Subcutaneous adipose tissue (tissue), 4 donors: ENCODE data around the gene PPIC. TPM values are rescaled to one million over a fixed set of nuclear protein-coding genes. Genes with fewer than 3 reads are reported as not detected.

ENCODE experiments used
- total RNA-seq, 4 donors: library from RNA; depleted of rRNA; stranded (reverse); fragments of >200 nt; gene quantifications; one replicate each; pipeline ENCODE4 v1.1.0, GENCODE V29; 2016
- TF ChIP-seq, protein P1 (sequence below): fragments of 450-650 bp; IDR thresholded peaks from one replicate; pipeline ENCODE4 v1.5.1; 2016; ENCODE audit warnings: low read depth, mild to moderate bottlenecking, control low read depth, antibody characterized with exemption, moderate library complexity

Gene PPIC
- total RNA-seq, 4 donors from 2014 or later = 20.0 to 35.2 (median 31.7) TPM

DNA sequence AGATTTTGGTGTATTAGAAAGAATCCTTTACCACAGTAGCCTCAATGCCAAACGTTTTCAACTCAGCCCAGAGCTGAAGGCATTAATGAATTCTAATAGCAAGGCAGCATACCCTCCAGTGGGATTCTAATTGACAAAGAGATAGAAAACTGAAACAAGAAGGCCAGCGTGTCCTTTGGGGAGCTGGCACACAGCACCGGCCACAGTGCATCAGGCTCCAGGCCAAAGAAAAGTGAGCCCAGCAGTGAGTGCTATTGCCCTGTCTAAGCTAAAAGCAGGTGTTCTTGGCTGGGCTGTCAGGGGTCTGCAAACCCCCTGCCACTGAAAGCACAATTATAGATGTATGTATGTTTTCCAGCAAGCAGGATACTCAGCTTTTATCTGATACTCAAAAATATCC is 40.4 kb downstream of the PPIC start:
- TF ChIP-seq, protein P1, sequence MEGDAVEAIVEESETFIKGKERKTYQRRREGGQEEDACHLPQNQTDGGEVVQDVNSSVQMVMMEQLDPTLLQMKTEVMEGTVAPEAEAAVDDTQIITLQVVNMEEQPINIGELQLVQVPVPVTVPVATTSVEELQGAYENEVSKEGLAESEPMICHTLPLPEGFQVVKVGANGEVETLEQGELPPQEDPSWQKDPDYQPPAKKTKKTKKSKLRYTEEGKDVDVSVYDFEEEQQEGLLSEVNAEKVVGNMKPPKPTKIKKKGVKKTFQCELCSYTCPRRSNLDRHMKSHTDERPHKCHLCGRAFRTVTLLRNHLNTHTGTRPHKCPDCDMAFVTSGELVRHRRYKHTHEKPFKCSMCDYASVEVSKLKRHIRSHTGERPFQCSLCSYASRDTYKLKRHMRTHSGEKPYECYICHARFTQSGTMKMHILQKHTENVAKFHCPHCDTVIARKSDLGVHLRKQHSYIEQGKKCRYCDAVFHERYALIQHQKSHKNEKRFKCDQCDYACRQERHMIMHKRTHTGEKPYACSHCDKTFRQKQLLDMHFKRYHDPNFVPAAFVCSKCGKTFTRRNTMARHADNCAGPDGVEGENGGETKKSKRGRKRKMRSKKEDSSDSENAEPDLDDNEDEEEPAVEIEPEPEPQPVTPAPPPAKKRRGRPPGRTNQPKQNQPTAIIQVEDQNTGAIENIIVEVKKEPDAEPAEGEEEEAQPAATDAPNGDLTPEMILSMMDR = no peak

DNA sequence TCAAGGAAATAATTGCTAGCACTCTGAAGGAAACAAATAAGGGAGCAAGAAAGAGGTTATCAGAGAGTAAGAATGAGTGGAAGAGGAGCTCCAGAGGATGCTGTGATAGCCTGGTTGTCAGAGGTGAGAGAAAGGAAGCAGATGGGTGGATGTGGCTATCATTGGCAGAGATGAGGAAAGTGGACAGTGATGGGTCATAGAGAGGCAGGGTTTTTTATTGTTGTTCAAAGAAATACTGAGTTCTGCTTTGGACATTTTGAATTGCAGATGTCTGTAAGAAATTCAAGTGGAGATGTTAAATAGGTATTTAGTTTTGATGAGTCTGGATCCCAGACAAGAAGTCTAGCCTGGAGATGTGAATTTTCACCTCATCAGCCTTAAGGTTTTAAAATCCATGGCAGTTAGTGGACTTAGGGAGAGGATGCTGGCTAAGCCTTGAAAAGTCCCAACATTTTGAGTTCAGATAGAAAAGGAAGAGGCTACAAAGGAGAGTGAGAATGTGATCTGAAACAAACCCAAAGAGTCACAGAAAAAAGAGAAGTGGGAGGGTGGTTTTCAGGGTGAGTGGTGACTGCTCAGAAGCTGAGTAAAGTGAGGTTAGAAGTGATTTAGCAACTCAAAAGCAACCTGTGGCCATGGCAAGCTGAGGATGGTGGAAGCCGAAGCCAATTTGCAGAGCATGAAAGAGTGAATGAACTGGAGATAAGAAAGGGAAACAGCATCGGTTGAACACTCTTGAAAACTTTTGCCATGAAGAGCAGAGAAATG is 50.4 kb downstream of the PPIC start:
- TF ChIP-seq, protein P1 = no peak

DNA sequence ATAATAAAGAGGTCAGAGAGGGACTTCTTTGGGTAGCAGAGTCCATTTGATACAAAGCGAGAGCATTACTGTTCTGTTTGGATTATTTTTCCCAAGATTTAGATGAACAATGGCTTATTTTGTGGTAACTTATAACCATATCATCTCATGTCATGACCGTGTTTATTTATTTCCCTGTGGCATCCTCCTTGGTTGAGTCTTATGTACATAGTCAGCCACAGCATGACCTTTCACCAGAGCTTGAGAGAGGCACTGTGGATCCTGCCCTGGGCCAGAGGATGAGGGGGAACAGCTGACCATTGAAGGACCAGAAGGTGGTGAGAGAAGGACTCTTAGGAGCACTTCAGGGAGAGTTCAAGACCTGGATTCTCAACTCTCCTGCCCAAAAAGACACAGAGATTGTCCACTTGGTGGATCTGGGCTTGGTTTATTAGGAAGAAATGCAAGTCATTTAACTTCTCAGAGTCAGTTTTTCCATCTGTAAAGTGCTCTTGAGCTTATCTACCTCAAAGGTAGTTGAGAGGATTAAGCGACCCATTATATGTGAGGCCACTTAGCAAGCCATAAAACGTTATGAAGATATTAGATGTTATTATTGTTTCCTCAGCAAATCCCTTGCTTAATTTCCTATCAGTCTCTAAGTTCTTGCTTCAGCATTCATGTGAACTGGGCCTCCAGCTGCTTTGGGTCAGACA is 51.4 kb downstream of the PPIC start:
- TF ChIP-seq, protein P1 = no peak

DNA sequence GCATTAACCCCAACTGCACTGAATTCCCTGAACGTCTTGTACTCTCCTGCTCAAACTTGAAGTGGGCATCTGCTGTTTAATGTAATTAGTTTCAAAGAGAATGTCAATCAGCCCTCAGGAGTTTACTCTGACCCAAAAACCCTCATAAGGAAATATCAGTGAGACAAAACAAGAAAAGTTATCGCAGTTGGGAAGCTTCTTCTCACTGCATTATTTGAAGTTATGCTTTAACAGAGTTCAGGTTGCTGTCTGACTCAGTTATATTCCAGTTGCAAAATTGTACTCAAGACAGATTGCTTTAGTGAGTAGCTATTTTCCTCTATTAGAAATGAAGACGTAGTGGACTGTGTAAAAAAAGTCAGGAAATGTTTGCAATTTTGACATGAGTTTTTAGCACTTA is 52.1 kb downstream of the PPIC start:
- TF ChIP-seq, protein P1 = no peak

DNA sequence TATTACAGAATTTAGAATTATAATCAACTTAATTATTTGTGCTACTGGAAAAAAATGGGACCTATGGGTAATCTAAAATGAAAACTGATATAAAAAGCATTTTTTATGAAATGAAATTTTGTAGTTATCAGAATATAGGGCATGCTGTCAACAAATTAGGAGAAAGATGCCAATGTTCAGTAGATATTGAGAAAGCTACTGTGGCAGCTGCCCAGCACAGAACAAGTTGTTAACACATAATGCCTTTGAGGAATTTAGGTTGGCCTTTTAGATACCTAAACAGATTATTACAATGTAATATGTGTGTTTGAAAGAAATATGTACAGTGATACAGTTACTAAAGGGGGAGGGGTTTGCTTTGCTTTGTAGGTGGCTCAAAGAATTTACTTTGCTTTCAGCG is 54.1 kb downstream of the PPIC start:
- TF ChIP-seq, protein P1 = no peak

DNA sequence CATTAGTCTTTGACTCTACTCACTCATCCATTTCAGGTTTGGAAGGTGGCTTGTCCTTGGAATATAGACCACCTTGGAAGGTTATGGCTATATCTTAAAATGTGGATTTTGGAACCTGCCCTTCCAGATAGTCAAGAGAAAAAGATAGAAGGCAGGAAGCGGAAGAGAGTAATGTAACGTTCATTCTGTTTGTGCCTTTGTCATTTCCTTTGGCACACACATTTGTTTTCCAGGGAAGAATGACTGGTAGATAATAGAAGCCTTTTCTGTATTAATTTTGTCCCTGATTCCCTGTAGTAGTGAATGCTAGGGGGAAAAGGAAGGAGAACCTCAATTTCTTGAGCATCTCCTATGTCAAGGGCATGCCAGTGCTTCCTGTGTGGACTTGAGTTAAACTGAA is 54.7 kb downstream of the PPIC start:
- TF ChIP-seq, protein P1 = no peak

DNA sequence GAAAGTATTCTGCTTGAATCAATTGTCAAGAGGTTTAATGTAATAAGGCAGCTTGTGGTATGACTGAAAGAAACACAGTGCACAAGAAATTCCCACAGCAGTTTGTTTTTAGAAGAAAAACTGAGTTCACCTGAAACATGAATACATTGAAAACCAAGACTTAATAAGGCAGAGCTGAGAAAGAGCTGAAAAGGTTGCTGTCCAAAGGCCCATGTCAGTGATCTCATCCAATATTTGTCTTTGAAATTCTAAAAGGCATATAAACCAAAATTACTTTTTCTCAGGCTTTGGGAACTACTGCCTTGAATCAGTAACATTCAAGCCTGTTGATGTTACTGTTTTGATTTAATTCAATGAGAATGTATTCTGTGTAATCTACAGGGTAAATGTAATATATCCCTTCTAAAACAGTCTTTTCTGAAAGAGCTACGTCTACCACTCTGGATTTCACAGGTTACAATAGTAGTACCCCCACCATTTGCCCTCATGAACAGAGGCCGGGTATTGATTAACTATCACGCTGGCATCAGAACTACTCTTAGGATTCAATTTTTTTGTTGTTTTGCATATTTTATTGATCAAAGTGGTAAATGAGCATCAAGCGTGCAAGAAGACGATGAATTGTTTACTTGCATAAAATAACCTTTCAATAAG is 57.8 kb downstream of the PPIC start:
- TF ChIP-seq, protein P1 = no peak
